Measurements from ENCODE around the gene CCL26. TPM values are rescaled to one million over a fixed set of nuclear protein-coding genes. Genes with fewer than 3 reads are reported as not detected.
"Not testable (repeated sequence)": the region's sequence is repeated elsewhere in the genome, so short reads cannot be mapped to it uniquely, and the experiment has no call there.

CCL26 gene
- total RNA-seq, 1 donor from 2014 or later: not detected

GRCh38 chr7:75795831-75796285 is 23.8 kb upstream of the CCL26 start:
- Mint-ChIP-seq H3K27ac (ENCODE audit: unreplicated experiment) (no peak overlapping the region), H3K27me3 (ENCODE audit: unreplicated experiment) (peaks cover 10% of the 10 kb centered on the region), H3K4me3 (ENCODE audit: unreplicated experiment) (no peak overlapping the region), H3K9me3 (ENCODE audit: unreplicated experiment) (peaks cover 5% of the 10 kb centered on the region), H3K4me1 (ENCODE audit: low read depth, unreplicated experiment) (peaks cover 2% of the 10 kb centered on the region), H3K36me3 (ENCODE audit: unreplicated experiment) (no peaks in the 10 kb centered on the region)
- TF ChIP-seq CTCF (IDR thresholded peaks at IDR 0.05; ENCODE audit: partially characterized antibody, unreplicated experiment): no peak
- no peak for DNase-seq

GRCh38 chr7:75793676-75794075 is 21.7 kb upstream of the CCL26 start:
- peaks cover 8% of the 10 kb centered on the region for H3K27me3 Mint-ChIP-seq (ENCODE audit: unreplicated experiment)
- no peak overlapping the region for H3K4me3 Mint-ChIP-seq (ENCODE audit: unreplicated experiment)
- H3K9me3 Mint-ChIP-seq (ENCODE audit: unreplicated experiment): peaks cover 5% of the 10 kb centered on the region
- no peaks in the 10 kb centered on the region for H3K36me3 Mint-ChIP-seq (ENCODE audit: unreplicated experiment)
- TF ChIP-seq CTCF (IDR thresholded peaks at IDR 0.05; ENCODE audit: partially characterized antibody, unreplicated experiment): no peak
- H3K4me1 Mint-ChIP-seq (ENCODE audit: low read depth, unreplicated experiment): peaks cover 4% of the 10 kb centered on the region
- H3K27ac Mint-ChIP-seq (ENCODE audit: unreplicated experiment): no peak overlapping the region
- DNase-seq: no peak

- H3K4me3 Mint-ChIP-seq (ENCODE audit: unreplicated experiment); H3K27ac Mint-ChIP-seq (ENCODE audit: unreplicated experiment); DNase-seq; H3K27me3 Mint-ChIP-seq (ENCODE audit: unreplicated experiment); H3K4me1 Mint-ChIP-seq (ENCODE audit: low read depth, unreplicated experiment); H3K36me3 Mint-ChIP-seq (ENCODE audit: unreplicated experiment); H3K9me3 Mint-ChIP-seq (ENCODE audit: unreplicated experiment): not testable (repeated sequence)
These were observed 20.6 kb upstream of the CCL26 start for GRCh38 chr7:75792567-75792966.

- Mint-ChIP-seq H3K27ac (ENCODE audit: unreplicated experiment) (no peak overlapping the region), H3K4me3 (ENCODE audit: unreplicated experiment) (no peak overlapping the region), H3K27me3 (ENCODE audit: unreplicated experiment) (peaks cover 8% of the 10 kb centered on the region)
These were observed 17.4 kb upstream of the CCL26 start for GRCh38 chr7:75789361-75789924.

GRCh38 chr7:75788154-75788847 is 16.3 kb upstream of the CCL26 start:
- not testable (repeated sequence) for H3K27me3 Mint-ChIP-seq (ENCODE audit: unreplicated experiment); H3K4me3 Mint-ChIP-seq (ENCODE audit: unreplicated experiment); H3K9me3 Mint-ChIP-seq (ENCODE audit: unreplicated experiment); H3K36me3 Mint-ChIP-seq (ENCODE audit: unreplicated experiment); H3K4me1 Mint-ChIP-seq (ENCODE audit: low read depth, unreplicated experiment); H3K27ac Mint-ChIP-seq (ENCODE audit: unreplicated experiment); DNase-seq

More at GRCh38 chr7:75789361-75789924, 17.4 kb upstream of the CCL26 start:
- H3K9me3 Mint-ChIP-seq (ENCODE audit: unreplicated experiment): peaks cover 5% of the 10 kb centered on the region
- DNase-seq: no peak
- no peaks in the 10 kb centered on the region for H3K36me3 Mint-ChIP-seq (ENCODE audit: unreplicated experiment)
- peaks cover 4% of the 10 kb centered on the region for H3K4me1 Mint-ChIP-seq (ENCODE audit: low read depth, unreplicated experiment)
- no peak for TF ChIP-seq CTCF (IDR thresholded peaks at IDR 0.05; ENCODE audit: partially characterized antibody, unreplicated experiment)

- DNase-seq; H3K4me1 Mint-ChIP-seq (ENCODE audit: low read depth, unreplicated experiment); H3K27me3 Mint-ChIP-seq (ENCODE audit: unreplicated experiment); H3K9me3 Mint-ChIP-seq (ENCODE audit: unreplicated experiment); H3K4me3 Mint-ChIP-seq (ENCODE audit: unreplicated experiment); H3K27ac Mint-ChIP-seq (ENCODE audit: unreplicated experiment): not testable (repeated sequence)
- H3K36me3 Mint-ChIP-seq (ENCODE audit: unreplicated experiment): peaks cover 17% of the 10 kb centered on the region
These were observed 11.0 kb upstream of the CCL26 start for GRCh38 chr7:75783058-75783457.

- H3K27ac Mint-ChIP-seq (ENCODE audit: unreplicated experiment); H3K4me3 Mint-ChIP-seq (ENCODE audit: unreplicated experiment); H3K4me1 Mint-ChIP-seq (ENCODE audit: low read depth, unreplicated experiment); H3K27me3 Mint-ChIP-seq (ENCODE audit: unreplicated experiment); H3K9me3 Mint-ChIP-seq (ENCODE audit: unreplicated experiment); DNase-seq: not testable (repeated sequence)
- H3K36me3 Mint-ChIP-seq (ENCODE audit: unreplicated experiment): peaks cover 17% of the 10 kb centered on the region
These were observed 8.7 kb upstream of the CCL26 start for GRCh38 chr7:75780647-75781273.

- not testable (repeated sequence) for DNase-seq; H3K9me3 Mint-ChIP-seq (ENCODE audit: unreplicated experiment); H3K27ac Mint-ChIP-seq (ENCODE audit: unreplicated experiment); H3K27me3 Mint-ChIP-seq (ENCODE audit: unreplicated experiment); H3K4me3 Mint-ChIP-seq (ENCODE audit: unreplicated experiment); H3K4me1 Mint-ChIP-seq (ENCODE audit: low read depth, unreplicated experiment)
- peaks cover 17% of the 10 kb centered on the region for H3K36me3 Mint-ChIP-seq (ENCODE audit: unreplicated experiment)
These were observed 7.5 kb upstream of the CCL26 start for GRCh38 chr7:75779516-75779915.

- not testable (repeated sequence) for H3K4me1 Mint-ChIP-seq (ENCODE audit: low read depth, unreplicated experiment); H3K27me3 Mint-ChIP-seq (ENCODE audit: unreplicated experiment); DNase-seq; H3K9me3 Mint-ChIP-seq (ENCODE audit: unreplicated experiment)
- peak overlapping the region; percentile 43 for H3K27ac Mint-ChIP-seq (ENCODE audit: unreplicated experiment)
- H3K4me3 Mint-ChIP-seq (ENCODE audit: unreplicated experiment): peak overlapping the region; percentile 28
- peaks cover 17% of the 10 kb centered on the region for H3K36me3 Mint-ChIP-seq (ENCODE audit: unreplicated experiment)
These were observed 7.0 kb upstream of the CCL26 start for GRCh38 chr7:75779035-75779434.

Data from glutamatergic neuron (in vitro differentiated cells).